Measurements from ENCODE around the gene CD93. TPM values are rescaled to one million over a fixed set of nuclear protein-coding genes. Genes with fewer than 3 reads are reported as not detected.

CD93 gene
- total RNA-seq, 1 donor from 2014 or later = 0.02 TPM

DNA sequence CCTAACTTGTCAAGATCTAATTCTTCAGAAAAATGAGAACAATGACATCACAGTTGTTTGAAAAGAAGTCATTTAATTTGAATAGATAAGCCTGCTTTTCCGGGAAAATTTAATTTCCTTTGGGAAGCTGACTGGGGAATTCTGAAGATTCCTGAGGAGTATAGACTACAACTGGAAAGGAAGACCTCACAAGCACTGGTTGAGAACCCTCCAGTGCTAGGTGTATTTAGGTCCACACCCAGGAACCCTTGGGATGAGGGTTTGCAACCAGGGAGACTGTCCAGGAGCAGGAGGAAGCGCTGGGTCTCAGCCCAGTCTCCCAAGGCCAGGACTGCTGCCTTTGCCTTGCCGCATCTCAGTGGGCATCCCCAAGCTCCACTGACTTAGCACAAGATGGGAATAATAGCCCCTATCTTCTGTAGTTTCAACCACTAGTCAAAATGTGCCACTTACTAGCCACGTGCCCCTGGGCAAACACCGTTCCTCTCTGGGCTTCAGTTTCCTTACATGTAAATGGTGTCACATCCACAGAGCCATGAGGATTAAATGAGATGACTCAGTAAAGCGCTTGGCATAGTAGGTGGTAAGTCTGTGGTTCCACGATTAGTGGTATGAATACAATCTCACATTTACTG, 6.9 kb upstream of the CD93 start:
- Histone ChIP-seq H3K4me3 (ENCODE audit: insufficient read depth, low read depth, low read length) (no peak overlapping the region), H3K4me1 (ENCODE audit: insufficient read depth, low read length) (peaks cover 2% of the 10 kb centered on the region), H3K79me2 (ENCODE audit: insufficient read depth, low read length) (no peaks in the 10 kb centered on the region), H3K4me2 (ENCODE audit: low read length) (no peak overlapping the region), H2AFZ (ENCODE audit: low read depth, low read length) (no peak overlapping the region), H3K36me3 (ENCODE audit: insufficient read depth, low read length) (no peaks in the 10 kb centered on the region), H3K27me3 (ENCODE audit: insufficient read depth, low read length) (peaks cover 7% of the 10 kb centered on the region), H3K9ac (ENCODE audit: low read length) (no peak overlapping the region), H4K20me1 (ENCODE audit: insufficient read depth, low read length) (no peaks in the 10 kb centered on the region), H3K9me3 (ENCODE audit: insufficient read depth, low read depth, low read length) (no peaks in the 10 kb centered on the region), H3K27ac (ENCODE audit: low read depth, low read length) (no peak overlapping the region)
- no peak overlapping the region for H3K27ac Mint-ChIP-seq (ENCODE audit: unreplicated experiment)
- TF ChIP-seq EZH2 (IDR thresholded peaks at IDR 0.05; ENCODE audit: insufficient read depth, low read length) = no peak
- TF ChIP-seq, protein P1, sequence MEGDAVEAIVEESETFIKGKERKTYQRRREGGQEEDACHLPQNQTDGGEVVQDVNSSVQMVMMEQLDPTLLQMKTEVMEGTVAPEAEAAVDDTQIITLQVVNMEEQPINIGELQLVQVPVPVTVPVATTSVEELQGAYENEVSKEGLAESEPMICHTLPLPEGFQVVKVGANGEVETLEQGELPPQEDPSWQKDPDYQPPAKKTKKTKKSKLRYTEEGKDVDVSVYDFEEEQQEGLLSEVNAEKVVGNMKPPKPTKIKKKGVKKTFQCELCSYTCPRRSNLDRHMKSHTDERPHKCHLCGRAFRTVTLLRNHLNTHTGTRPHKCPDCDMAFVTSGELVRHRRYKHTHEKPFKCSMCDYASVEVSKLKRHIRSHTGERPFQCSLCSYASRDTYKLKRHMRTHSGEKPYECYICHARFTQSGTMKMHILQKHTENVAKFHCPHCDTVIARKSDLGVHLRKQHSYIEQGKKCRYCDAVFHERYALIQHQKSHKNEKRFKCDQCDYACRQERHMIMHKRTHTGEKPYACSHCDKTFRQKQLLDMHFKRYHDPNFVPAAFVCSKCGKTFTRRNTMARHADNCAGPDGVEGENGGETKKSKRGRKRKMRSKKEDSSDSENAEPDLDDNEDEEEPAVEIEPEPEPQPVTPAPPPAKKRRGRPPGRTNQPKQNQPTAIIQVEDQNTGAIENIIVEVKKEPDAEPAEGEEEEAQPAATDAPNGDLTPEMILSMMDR (IDR thresholded peaks at IDR 0.05; ENCODE audit: insufficient read depth, low read depth, low read length) = no peak
- no peaks in the 10 kb centered on the region for H3K36me3 Mint-ChIP-seq (ENCODE audit: low read depth, unreplicated experiment)
- H3K4me3 Mint-ChIP-seq (ENCODE audit: unreplicated experiment) = no peak overlapping the region
- FAIRE-seq (no peak), DNase-seq (ENCODE audit: low read depth) (peak; percentile 2)
- H3K9me3 Mint-ChIP-seq (ENCODE audit: unreplicated experiment) = no peaks in the 10 kb centered on the region
- H3K27me3 Mint-ChIP-seq (ENCODE audit: low read depth, unreplicated experiment) = peaks cover 34% of the 10 kb centered on the region
- peaks cover 7% of the 10 kb centered on the region for H3K4me1 Mint-ChIP-seq (ENCODE audit: low read depth, unreplicated experiment)

DNA sequence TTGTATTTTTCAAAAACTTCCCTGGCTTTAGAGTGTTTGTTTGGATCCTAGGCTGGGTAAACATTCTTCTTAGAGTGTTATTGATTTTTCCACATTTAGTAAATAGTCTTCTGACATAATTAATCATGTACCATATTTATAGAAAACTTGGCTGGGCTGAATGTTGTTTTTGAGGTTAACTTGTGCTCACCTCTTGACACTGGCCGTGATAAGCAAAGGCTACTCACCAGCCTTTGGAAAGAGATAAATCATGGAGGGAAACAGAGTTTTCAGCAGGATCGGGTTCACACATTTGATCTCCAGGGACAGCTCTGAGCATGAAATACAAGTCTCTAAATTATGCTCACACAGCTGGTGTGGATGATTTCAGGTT, 6.2 kb upstream of the CD93 start:
- Histone ChIP-seq H2AFZ (ENCODE audit: low read depth, low read length) (no peak overlapping the region), H3K79me2 (ENCODE audit: insufficient read depth, low read length) (no peaks in the 10 kb centered on the region), H3K27ac (ENCODE audit: low read depth, low read length) (no peak overlapping the region), H4K20me1 (ENCODE audit: insufficient read depth, low read length) (no peaks in the 10 kb centered on the region), H3K4me3 (ENCODE audit: insufficient read depth, low read depth, low read length) (no peak overlapping the region), H3K4me2 (ENCODE audit: low read length) (no peak overlapping the region), H3K9ac (ENCODE audit: low read length) (no peak overlapping the region), H3K27me3 (ENCODE audit: insufficient read depth, low read length) (peaks cover 7% of the 10 kb centered on the region), H3K4me1 (ENCODE audit: insufficient read depth, low read length) (peaks cover 2% of the 10 kb centered on the region), H3K9me3 (ENCODE audit: insufficient read depth, low read depth, low read length) (no peaks in the 10 kb centered on the region), H3K36me3 (ENCODE audit: insufficient read depth, low read length) (no peaks in the 10 kb centered on the region)
- H3K4me3 Mint-ChIP-seq (ENCODE audit: unreplicated experiment) = no peak overlapping the region
- H3K9me3 Mint-ChIP-seq (ENCODE audit: unreplicated experiment) = no peaks in the 10 kb centered on the region
- no peaks in the 10 kb centered on the region for H3K36me3 Mint-ChIP-seq (ENCODE audit: low read depth, unreplicated experiment)
- H3K27me3 Mint-ChIP-seq (ENCODE audit: low read depth, unreplicated experiment) = peaks cover 35% of the 10 kb centered on the region
- H3K4me1 Mint-ChIP-seq (ENCODE audit: low read depth, unreplicated experiment) = peaks cover 7% of the 10 kb centered on the region
- TF ChIP-seq, protein P1 (IDR thresholded peaks at IDR 0.05; ENCODE audit: insufficient read depth, low read depth, low read length) = no peak
- no peak for TF ChIP-seq EZH2 (IDR thresholded peaks at IDR 0.05; ENCODE audit: insufficient read depth, low read length)
- FAIRE-seq (peak; percentile 52), DNase-seq (ENCODE audit: low read depth) (peak; percentile 24)
- no peak overlapping the region for H3K27ac Mint-ChIP-seq (ENCODE audit: unreplicated experiment)

DNA sequence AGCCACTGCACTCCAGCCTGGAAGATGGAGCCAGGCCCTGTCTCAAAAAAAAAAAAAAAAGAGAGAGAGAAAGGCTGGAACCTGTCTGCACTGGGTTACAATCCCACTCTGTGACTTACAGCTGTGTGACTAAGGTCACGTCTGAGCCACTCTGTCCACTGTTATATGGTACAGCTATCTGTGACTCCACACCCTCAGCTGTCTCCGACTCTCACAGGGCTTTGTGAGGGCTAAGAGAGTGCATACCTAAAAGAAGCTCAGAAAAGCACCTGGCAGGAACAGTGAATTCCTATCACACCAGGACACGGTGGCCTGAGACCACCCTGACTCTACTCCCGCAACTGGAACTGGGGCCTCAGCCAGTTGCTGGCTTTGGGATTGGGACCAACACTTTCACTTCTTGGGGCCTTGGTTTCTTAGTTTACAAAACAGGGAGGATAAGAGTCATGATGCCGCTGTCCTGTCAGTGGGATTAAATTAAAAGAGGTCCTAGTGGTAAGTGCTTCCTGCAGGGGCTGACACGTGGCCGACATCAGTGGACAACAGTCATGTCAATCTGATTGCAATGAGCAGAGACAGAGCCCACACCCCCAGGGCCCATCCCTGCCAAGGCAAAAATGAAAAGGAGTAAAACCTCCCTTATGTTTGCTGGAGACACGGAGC, 5.7 kb upstream of the CD93 start:
- Histone ChIP-seq H3K4me1 (ENCODE audit: insufficient read depth, low read length) (peaks cover 2% of the 10 kb centered on the region), H3K4me3 (ENCODE audit: insufficient read depth, low read depth, low read length) (no peak overlapping the region), H3K9me3 (ENCODE audit: insufficient read depth, low read depth, low read length) (no peaks in the 10 kb centered on the region), H3K27me3 (ENCODE audit: insufficient read depth, low read length) (peaks cover 7% of the 10 kb centered on the region), H3K79me2 (ENCODE audit: insufficient read depth, low read length) (no peaks in the 10 kb centered on the region), H2AFZ (ENCODE audit: low read depth, low read length) (no peak overlapping the region), H3K27ac (ENCODE audit: low read depth, low read length) (no peak overlapping the region), H3K9ac (ENCODE audit: low read length) (no peak overlapping the region), H4K20me1 (ENCODE audit: insufficient read depth, low read length) (no peaks in the 10 kb centered on the region), H3K4me2 (ENCODE audit: low read length) (no peak overlapping the region), H3K36me3 (ENCODE audit: insufficient read depth, low read length) (no peaks in the 10 kb centered on the region)
- no peaks in the 10 kb centered on the region for H3K9me3 Mint-ChIP-seq (ENCODE audit: unreplicated experiment)
- no peaks in the 10 kb centered on the region for H3K36me3 Mint-ChIP-seq (ENCODE audit: low read depth, unreplicated experiment)
- H3K4me3 Mint-ChIP-seq (ENCODE audit: unreplicated experiment) = no peak overlapping the region
- FAIRE-seq (no peak), DNase-seq (ENCODE audit: low read depth) (no peak)
- no peak overlapping the region for H3K27ac Mint-ChIP-seq (ENCODE audit: unreplicated experiment)
- H3K27me3 Mint-ChIP-seq (ENCODE audit: low read depth, unreplicated experiment) = peaks cover 34% of the 10 kb centered on the region
- TF ChIP-seq, protein P1 (IDR thresholded peaks at IDR 0.05; ENCODE audit: insufficient read depth, low read depth, low read length) = no peak
- TF ChIP-seq EZH2 (IDR thresholded peaks at IDR 0.05; ENCODE audit: insufficient read depth, low read length) = no peak
- peaks cover 7% of the 10 kb centered on the region for H3K4me1 Mint-ChIP-seq (ENCODE audit: low read depth, unreplicated experiment)

All from astrocyte (in vitro differentiated cells and primary cell).